ENCODE results near the gene ZHX3. TPM values are rescaled to one million over a fixed set of nuclear protein-coding genes. Genes with fewer than 3 reads are reported as not detected.
A peak's percentile ranks its signal among the peaks of the same experiment; 100 is the strongest.

The ZHX3 gene
- total and polyA plus RNA-seq, 2 of the 13 experiments (the other 11 are each of a cell fraction or from before 2014, with no cell fraction given): 8.4 to 11.7 TPM

DNA sequence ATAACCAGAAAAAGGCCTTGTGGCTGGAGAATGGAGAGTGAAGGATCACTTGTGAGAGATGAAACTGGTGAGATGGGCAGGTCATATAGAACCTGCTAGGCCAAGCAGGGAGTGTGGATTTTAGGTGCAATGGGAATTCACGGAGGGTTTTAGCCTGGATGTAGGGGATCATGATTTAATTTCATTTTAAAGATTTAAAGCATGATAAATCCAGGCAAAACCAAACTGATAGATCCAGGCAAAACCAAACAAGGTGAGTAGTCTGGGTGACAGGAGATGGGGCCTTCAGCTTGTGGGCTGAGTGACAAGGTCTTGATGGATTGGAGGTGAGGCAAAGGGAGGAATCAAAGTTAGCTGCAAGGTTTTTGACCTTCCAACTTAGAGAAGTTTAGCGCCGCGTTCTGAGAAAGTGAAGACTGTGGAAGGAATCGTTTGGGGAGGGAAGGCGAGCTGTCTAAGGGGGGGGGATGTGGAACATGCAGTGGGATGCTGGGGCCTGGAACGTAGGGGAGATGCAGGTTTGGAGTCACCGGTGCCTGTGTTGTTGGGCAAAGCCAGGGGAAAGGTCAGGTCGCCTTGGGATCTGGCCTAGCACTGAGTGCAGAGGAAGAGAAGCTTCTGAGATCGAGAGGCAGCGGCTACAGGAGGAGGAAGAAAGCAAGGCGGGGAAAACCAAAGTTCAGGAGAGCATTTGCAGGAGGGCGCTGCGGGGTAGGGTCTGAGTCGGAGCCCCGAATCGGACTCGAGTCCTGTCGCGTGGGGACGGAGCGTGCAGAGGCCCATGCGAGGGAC is 181.4 kb downstream of the ZHX3 start (continued):
- TF ChIP-seq ZNF496 (CRISPR knock-in tag; IDR thresholded peaks at IDR 0.05; ENCODE audit: insufficient replicate concordance) (no peak), KAT7 (CRISPR knock-in tag; IDR thresholded peaks at IDR 0.05; ENCODE audit: borderline replicate concordance) (no peak), SMC3 (IDR thresholded peaks at IDR 0.05; ENCODE audit: low read length) (no peak), NR2F1 (CRISPR knock-in tag; IDR thresholded peaks at IDR 0.05) (peak in 1 of 2 experiments; percentile 39; a peak in 1 of 4 replicates), ZNF10 (CRISPR knock-in tag; IDR thresholded peaks at IDR 0.05; ENCODE audit: borderline replicate concordance, low read depth) (no peak), PREB (CRISPR knock-in tag; IDR thresholded peaks at IDR 0.05) (no peak; the same call in 1 of the 2 replicates), NFYC (CRISPR knock-in tag; IDR thresholded peaks at IDR 0.05) (no peak), MBNL3 (CRISPR knock-in tag; conservative IDR thresholded peaks at IDR 0.05) (no peak), ZNF580 (CRISPR knock-in tag; IDR thresholded peaks at IDR 0.05; ENCODE audit: borderline replicate concordance, low read depth) (no peak), NCOA1 (CRISPR knock-in tag; IDR thresholded peaks at IDR 0.05) (peak; percentile 69; the same call in 1 of the 2 replicates), TFAP4 (IDR thresholded peaks at IDR 0.05; ENCODE audit: borderline replicate concordance, low read depth) (no peak), ZNF770 (CRISPR knock-in tag; IDR thresholded peaks at IDR 0.05) (no peak; the same call in 1 of the 2 replicates), SP2 (CRISPR knock-in tag; IDR thresholded peaks at IDR 0.05) (0 out of 2 replicates have a peak, but pooled peaks have one; percentile 8), ZNF225 (CRISPR knock-in tag; IDR thresholded peaks at IDR 0.05) (no peak), SRSF9 (IDR thresholded peaks at IDR 0.05; ENCODE audit: borderline replicate concordance, insufficient read depth, low read depth, low read length, poor library complexity, severe bottlenecking) (no peak)
- TF ChIP-seq, protein P1, sequence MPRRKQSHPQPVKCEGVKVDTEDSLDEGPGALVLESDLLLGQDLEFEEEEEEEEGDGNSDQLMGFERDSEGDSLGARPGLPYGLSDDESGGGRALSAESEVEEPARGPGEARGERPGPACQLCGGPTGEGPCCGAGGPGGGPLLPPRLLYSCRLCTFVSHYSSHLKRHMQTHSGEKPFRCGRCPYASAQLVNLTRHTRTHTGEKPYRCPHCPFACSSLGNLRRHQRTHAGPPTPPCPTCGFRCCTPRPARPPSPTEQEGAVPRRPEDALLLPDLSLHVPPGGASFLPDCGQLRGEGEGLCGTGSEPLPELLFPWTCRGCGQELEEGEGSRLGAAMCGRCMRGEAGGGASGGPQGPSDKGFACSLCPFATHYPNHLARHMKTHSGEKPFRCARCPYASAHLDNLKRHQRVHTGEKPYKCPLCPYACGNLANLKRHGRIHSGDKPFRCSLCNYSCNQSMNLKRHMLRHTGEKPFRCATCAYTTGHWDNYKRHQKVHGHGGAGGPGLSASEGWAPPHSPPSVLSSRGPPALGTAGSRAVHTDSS (CRISPR knock-in tag; conservative IDR thresholded peaks at IDR 0.05): no peak
- TF ChIP-seq, protein P2, sequence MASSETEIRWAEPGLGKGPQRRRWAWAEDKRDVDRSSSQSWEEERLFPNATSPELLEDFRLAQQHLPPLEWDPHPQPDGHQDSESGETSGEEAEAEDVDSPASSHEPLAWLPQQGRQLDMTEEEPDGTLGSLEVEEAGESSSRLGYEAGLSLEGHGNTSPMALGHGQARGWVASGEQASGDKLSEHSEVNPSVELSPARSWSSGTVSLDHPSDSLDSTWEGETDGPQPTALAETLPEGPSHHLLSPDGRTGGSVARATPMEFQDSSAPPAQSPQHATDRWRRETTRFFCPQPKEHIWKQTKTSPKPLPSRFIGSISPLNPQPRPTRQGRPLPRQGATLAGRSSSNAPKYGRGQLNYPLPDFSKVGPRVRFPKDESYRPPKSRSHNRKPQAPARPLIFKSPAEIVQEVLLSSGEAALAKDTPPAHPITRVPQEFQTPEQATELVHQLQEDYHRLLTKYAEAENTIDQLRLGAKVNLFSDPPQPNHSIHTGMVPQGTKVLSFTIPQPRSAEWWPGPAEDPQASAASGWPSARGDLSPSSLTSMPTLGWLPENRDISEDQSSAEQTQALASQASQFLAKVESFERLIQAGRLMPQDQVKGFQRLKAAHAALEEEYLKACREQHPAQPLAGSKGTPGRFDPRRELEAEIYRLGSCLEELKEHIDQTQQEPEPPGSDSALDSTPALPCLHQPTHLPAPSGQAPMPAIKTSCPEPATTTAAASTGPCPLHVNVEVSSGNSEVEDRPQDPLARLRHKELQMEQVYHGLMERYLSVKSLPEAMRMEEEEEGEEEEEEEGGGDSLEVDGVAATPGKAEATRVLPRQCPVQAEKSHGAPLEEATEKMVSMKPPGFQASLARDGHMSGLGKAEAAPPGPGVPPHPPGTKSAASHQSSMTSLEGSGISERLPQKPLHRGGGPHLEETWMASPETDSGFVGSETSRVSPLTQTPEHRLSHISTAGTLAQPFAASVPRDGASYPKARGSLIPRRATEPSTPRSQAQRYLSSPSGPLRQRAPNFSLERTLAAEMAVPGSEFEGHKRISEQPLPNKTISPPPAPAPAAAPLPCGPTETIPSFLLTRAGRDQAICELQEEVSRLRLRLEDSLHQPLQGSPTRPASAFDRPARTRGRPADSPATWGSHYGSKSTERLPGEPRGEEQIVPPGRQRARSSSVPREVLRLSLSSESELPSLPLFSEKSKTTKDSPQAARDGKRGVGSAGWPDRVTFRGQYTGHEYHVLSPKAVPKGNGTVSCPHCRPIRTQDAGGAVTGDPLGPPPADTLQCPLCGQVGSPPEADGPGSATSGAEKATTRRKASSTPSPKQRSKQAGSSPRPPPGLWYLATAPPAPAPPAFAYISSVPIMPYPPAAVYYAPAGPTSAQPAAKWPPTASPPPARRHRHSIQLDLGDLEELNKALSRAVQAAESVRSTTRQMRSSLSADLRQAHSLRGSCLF (CRISPR knock-in tag; IDR thresholded peaks at IDR 0.05; ENCODE audit: borderline replicate concordance): no peak
